Epithelial cell of proximal tubule (primary cell): Measurements from ENCODE around the gene SH3RF3. TPM values are rescaled to one million over a fixed set of nuclear protein-coding genes. Genes with fewer than 3 reads are reported as not detected.

Experiments
- DNase-seq: peaks from one replicate; pipeline ENCODE4 v3.0.0-alpha.2; 2011; ENCODE audit warnings: low read depth
- H3K4me3 ChIP-seq: 2 replicates; pipeline ENCODE4 v1.5.1; 2011; ENCODE audit warnings: low read depth, mild to moderate bottlenecking, low read length
- total RNA-seq: library from RNA; depleted of rRNA; stranded (reverse); fragments of >200 nt; gene quantifications from 2 replicates; pipeline ENCODE4 v1.2.3, GENCODE V29; 2015
- TF ChIP-seq, protein P1 (sequence below): conservative IDR thresholded peaks from 2 replicates; pipeline ENCODE4 v1.5.1; 2012; ENCODE audit warnings: low read depth, mild to moderate bottlenecking, low read length

SH3RF3 gene
- total RNA-seq, 1 donor from 2014 or later = 1.7 TPM

DNA sequence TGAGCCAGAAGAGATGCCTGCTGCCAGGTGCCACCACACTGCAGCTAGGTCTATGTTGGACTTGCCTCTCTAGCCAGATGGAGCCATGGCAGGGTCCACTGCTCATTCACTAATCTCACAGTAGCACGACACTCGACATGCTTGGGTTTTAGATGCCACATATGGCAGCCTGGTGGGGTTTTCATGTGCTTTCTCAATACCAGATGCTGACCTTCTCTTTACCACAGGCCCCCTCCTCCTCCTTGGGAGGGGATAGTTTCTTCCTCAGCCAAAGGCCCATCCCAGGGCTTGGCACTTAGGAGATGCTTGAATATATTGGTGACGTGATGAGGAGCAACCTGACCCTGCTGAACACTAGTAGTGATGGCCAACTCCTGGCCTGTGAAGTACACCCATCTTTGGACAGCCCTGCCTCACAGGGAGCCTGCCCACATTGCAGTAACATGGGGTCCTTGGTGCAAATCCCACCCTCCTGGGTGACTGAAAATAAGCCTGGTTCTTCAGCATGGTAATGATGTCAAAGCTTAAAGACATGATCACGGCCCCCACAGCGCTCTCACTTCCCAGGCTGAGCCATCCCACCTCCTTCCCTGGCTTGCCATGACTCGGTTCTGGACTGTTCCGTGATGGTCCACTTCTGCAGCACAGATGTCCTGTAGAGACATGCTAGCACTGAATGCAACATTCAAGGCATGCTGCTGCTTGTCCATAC lies 227.5 kb downstream of the SH3RF3 start:
- H3K4me3 ChIP-seq = no peak overlapping the region
- TF ChIP-seq, protein P1, sequence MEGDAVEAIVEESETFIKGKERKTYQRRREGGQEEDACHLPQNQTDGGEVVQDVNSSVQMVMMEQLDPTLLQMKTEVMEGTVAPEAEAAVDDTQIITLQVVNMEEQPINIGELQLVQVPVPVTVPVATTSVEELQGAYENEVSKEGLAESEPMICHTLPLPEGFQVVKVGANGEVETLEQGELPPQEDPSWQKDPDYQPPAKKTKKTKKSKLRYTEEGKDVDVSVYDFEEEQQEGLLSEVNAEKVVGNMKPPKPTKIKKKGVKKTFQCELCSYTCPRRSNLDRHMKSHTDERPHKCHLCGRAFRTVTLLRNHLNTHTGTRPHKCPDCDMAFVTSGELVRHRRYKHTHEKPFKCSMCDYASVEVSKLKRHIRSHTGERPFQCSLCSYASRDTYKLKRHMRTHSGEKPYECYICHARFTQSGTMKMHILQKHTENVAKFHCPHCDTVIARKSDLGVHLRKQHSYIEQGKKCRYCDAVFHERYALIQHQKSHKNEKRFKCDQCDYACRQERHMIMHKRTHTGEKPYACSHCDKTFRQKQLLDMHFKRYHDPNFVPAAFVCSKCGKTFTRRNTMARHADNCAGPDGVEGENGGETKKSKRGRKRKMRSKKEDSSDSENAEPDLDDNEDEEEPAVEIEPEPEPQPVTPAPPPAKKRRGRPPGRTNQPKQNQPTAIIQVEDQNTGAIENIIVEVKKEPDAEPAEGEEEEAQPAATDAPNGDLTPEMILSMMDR = no peak

DNA sequence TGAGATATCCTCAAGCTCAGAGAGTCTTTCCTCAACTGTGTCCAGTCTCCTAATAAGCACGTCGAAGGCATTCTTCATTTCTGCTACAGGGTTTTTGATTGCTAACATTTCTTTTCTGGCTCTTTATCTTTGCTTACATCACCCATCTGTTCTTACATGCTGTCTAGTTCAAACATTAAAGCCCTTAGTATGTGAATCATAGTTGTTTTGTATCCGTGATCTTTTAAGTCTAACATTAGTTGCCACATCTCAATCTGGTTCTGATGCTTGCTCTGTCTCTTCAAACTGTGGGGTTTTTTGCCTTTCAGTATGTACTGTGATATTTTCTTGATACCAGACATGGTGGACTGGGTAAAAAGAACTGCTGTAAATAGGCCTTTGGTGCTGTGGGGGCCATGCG lies 235.2 kb downstream of the SH3RF3 start:
- TF ChIP-seq, protein P1 = no peak
- H3K4me3 ChIP-seq = no peak overlapping the region
- DNase-seq = no peak

More for the DNA sequence above, 227.5 kb downstream of the SH3RF3 start:
- DNase-seq = no peak

DNA sequence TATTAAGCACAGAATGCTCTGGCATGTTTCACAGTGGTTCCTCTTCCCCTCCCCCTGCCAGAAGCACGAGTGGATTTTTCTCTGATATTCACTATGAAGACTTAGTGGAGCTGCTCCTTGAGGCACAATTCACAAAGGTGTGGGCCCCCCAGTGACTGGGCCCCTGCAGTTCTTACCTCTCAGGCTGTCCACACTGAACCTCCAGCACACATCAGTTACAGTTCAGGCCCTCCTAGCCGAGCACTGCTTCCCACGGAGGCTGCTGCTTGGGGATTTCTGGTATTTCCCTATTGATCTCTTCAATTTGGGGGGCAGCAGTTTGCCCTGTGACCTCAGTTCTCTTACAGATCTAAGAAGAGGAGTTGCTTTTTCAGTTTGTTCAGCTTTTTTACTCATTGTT lies 236.1 kb downstream of the SH3RF3 start:
- H3K4me3 ChIP-seq = no peak overlapping the region
- TF ChIP-seq, protein P1 = no peak

DNA sequence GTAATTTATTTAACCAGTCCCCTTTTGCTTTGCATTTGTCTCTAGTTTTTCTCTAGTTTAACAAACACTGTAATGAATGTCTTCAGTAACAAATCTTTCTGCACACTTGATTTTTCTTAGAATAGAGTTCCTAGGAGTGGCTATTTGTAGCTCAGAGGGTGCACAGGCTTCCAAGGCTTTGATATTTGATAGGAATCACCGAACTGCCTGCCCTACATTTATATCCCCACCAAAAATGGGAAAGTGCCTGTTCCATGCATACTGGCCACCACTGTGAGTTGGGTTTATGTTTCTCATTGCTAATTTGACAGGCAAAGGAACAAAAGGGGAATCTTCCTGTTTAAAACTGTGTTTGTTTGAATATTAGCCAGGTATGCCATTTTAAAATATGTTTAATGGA lies 238.7 kb downstream of the SH3RF3 start:
- TF ChIP-seq, protein P1 = no peak
- DNase-seq = no peak
- no peak overlapping the region for H3K4me3 ChIP-seq

More for the DNA sequence above, 236.1 kb downstream of the SH3RF3 start:
- DNase-seq = no peak

DNA sequence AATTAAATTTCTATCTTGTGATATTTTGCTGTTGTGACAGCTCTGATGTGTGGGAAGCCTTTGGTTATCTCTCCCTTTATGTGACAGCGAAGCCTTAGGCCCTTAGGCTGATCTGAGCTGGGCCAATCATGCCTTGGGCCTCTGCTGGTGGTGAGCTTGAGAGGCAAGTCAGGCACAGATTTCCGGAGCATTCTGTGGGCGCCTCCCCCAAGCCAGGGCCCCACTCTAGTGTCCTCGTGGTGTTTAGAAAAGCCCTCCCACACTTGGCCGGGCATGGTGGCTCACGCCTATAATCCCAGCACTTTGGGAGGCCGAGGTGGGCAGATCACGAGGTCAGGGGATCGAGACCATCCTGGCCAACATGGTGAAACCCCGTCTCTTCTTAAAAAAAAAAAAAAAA lies 239.8 kb downstream of the SH3RF3 start:
- TF ChIP-seq, protein P1 = no peak
- DNase-seq = no peak
- H3K4me3 ChIP-seq = no peak overlapping the region

DNA sequence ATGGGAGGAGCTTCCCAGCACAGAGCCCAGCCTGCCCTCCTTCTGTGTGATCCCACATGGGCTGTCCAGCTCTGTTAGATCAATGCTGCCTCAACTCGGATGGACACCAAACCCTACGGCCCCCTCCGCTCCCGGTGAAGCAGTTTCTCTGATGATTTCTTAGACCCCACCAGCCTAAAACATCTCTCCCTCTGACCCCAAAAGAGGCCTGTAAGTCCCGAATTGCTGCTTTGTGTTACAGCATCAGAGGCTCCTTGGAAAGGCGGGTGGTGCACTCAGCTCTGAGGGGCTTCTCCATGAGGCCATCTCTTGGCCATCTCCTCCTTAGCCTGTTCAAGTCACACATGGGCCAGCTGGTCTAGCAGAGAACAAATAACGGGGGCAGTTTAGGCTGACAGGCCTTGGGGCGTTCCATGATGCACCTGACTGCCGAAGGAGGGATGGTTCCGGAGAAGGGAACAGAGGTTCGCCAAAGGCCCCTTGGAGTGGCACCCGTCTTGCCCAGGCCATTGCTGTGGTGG lies 240.7 kb downstream of the SH3RF3 start:
- TF ChIP-seq, protein P1 = no peak
- H3K4me3 ChIP-seq = no peak overlapping the region

More for the DNA sequence above, 240.7 kb downstream of the SH3RF3 start:
- DNase-seq = no peak
